GM23248 (cell line): Measurements from ENCODE around the gene REV3L.

Experiments used
- EZH2 ChIP-seq: fragments of 200-600 bp; sonication (generic); IDR thresholded peaks from 2 replicates; pipeline ENCODE4 v1.6.1; 2018; ENCODE audit warnings: antibody characterized with exemption, mild to moderate bottlenecking; ENCODE audit not compliant: insufficient read depth, poor library complexity, severe bottlenecking
- EZH2phosphoT487 ChIP-seq: fragments of 200-600 bp; sonication (generic); IDR thresholded peaks from 2 replicates; pipeline ENCODE4 v1.6.1; 2018; ENCODE audit warnings: antibody characterized with exemption, moderate library complexity, mild to moderate bottlenecking, low read depth; ENCODE audit not compliant: insufficient read depth

DNA sequence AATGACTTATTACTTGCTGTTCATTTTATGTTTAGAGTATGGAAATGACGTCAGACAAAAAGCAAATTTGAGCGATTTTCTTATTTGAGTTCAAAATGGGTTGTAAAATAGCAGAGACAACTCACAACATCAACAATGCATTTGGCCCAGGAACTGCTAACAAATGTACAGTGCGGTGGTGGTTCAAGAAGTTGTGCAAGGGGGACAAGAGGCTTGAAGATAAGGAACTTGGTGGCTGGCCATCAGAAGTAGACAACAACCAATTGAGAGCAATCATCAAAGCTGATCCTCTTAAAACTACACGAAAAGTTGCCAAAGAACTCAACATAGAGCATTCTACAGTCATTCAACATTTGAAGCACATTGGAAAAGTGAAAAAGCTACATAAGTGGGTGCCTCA, 43.8 kb downstream of the REV3L start:
- TF ChIP-seq EZH2 (no peak), EZH2phosphoT487 (no peak)
